ENCODE measurements around the gene YWHAG.

GRCh38 chr7:76282344-76283253, 76.2 kb downstream of the YWHAG start:
- TF ChIP-seq CTCF (IDR thresholded peaks at IDR 0.05) (no peak), POLR2A (IDR thresholded peaks at IDR 0.05) (no peak)
